ENCODE results near the gene ANXA1.
"Not testable (repeated sequence)": the region's sequence is repeated elsewhere in the genome, so short reads cannot be mapped to it uniquely, and the experiment has no call there.

ANXA1 gene

GRCh38 chr9:73170185-73170957 is 18.7 kb downstream of the ANXA1 start:
- DNase-seq = no peak

DNA sequence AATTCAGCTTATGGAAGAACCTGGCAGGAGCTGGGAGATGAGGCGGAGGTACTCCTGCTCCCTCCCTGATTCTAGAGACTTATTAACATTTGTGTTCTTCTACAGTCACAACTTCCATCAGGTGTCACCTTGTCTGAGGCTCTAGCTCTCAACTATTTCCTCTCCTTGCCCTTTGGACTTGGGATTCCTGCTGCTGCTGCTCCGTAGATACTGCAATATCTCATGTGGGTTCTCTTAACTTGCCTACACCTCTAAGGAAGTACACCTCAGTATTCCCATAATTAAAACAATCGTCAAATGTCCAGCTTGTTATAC is 21.2 kb downstream of the ANXA1 start:
- DNase-seq = no peak

DNA sequence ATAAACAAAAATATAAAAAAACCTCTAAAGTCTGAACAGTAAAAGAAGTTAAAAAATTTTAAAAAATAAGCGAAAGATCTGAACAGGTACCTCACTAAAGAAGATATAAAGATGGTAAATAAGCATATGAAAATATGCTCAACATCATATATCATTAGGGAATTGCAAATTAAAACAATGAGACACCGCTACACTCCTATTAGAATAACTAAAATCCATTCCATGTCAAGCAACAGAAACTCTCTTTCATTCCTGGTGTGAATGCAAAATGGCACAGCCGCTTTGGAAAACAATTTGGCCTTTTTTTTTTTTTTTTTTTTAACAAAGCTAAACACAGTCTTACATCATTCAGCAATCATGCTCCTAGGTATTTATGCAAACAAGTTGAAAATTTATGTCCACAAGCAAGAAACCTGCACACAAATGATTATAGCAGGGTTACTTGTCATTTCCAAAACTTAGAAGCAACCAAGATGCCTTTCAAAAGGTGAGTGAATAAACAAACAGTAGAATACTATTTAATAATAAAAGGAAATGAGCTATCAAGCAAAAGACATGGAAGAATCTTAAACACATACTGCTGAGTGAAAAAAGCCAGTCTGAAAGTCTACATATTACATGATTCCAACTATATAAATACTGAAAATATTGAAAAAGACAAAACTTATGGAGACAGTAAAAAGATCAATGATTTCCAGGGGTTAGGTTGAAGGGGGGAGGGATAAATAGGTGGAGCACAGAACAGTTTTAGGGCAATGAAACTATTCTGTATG is 22.1 kb downstream of the ANXA1 start:
- DNase-seq = no peak

DNA sequence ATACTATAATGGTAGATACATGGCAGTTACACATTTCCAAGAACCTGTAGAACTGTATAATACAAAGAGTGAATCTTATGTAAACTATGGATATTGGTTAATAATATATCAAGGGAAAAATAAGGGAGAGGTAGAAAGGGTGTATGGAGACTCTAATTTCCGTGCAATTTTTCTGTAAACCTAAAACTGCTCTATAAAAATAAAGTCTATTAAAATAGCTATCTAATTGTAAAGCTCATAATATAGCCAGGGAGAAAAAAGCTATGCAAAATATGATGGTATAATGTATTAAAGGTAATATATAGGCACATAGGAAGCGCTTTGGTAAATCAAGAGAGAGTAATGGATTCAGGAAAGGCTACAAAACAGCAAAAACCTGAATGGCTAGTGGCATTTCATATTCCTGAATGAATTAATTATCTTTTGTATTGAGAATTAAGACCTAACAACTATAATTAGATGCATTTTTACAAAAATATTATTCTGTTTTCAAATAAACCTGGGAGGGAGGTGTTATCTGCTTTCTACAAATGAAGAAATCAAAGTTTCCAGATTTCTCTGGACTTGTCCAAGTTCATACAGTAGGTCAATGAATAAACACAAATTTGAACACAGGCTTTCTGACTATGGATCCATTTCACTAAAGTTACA is 22.8 kb downstream of the ANXA1 start:
- DNase-seq = no peak

DNA sequence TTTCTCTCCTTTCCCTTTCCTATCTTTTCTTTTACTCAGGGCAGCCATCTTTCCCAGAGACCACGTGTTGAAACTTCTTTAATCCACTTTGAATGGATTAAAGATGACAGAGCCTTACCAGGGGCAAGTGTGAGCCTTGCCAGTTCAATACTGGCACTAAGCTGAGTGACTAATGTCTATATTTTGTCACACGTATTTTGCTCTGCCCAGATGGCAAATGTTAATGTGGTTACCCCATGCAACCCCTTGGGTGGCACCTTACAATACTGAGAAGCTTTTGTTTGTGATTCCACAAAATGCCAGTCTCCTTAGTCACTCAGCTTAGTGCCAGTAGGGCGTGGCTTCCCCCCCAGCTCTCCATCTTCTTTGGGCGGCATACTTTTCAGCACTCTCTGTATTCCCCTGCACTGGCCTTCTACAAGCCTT is 24.8 kb downstream of the ANXA1 start:
- no peak for DNase-seq

DNA sequence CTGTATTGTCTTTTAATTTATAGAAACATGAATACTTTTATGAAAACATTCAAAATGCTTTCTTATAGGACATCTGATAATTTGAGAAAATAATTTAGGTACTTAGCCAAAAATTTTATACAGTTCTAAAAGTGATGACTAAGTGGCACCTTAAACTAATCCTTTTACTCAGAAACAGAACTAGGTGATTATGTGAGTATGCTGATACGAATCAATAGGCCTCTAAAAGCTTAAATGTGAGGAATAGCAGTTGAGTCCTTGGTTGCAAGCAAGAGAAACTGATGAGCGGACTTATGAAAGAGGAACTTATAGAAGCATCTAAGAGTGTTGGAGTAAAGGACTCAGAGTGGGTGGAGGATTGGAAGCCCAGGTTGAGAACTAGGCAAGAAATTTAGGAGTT is 26.4 kb downstream of the ANXA1 start:
- DNase-seq = no peak

- no peak for DNase-seq
Measured at GRCh38 chr9:73179589-73179988, 27.9 kb downstream of the ANXA1 start.

DNA sequence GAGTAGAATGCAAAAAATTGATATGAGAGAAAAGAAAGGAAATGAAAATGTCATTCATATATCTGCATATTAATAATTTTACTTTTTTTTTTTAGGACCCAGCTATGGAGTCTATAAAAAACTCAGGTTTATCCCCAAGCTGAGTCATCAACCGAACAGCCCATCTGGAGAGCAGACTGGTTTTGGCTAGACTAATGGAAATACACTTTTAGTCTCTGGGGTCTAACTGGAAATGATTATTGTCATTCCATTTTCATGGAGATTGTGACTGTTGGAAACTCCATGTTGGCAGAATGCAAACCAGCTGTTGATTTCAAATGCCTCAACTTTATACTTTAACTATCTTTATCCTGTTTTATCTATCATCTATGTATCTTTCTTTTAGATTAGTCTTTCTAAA is 28.7 kb downstream of the ANXA1 start:
- no peak for DNase-seq

GRCh38 chr9:73182928-73183327 is 31.3 kb downstream of the ANXA1 start:
- DNase-seq = no peak

GRCh38 chr9:73183428-73183827 is 31.8 kb downstream of the ANXA1 start:
- DNase-seq = no peak

GRCh38 chr9:73183917-73184861 is 32.5 kb downstream of the ANXA1 start:
- DNase-seq = no peak

DNA sequence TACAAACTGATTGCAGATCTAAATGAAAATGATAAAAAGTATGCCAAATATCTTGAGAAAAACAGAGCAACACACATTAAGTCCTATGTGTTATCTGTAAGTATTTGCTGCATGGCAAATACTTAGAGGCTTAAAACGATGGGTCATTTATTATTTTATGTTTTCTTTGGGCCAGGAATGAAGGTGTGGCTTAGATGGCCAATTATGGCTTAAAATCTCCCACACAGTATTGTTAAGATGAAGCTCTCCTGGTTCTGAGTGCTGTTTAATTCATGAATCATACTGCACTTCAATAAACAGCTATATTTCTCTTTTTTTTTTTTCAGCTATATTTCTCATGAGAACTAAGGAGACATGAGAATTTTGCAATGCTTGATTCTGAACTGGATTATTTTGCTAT is 39.4 kb downstream of the ANXA1 start:
- DNase-seq = not testable (repeated sequence)

DNA sequence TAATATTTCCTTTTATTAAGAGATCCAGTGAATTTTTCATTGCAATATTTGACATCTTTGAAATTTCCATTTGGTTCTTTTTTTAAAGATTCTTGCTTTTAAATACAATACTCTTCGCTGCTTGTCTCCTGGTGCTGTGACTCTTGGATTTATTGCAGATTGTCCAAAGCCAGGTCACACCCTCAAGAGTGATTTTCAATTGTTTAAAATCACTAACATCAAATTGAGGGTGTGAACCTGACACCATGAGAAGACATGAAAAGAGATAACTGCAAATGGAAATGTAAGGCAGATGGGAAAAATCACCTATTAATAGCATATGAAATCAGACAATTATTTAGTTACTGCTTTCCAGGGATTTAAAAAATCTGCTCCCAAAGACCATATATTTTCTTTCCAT is 42.6 kb downstream of the ANXA1 start:
- no peak for DNase-seq

GRCh38 chr9:73199448-73199847 is 47.8 kb downstream of the ANXA1 start:
- no peak for DNase-seq

DNA sequence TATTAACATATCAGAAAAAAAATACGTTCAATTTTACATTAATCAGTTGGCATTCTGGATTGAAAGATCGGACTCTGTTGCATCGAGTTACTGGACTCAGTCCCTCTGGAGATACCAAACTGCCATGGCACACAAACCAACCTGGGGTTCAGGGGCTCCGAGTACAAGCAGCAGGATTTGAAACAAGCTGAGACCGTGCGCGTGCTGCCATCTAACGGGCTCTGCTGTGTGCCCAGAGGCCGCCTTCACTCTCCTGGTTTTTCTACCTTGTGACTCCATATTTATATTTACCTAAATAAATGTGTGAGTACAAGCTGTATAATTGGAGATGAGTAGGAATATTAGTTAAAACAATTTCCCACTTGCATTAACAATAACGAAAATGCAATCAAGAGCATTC is 48.2 kb downstream of the ANXA1 start:
- no peak for DNase-seq

DNA sequence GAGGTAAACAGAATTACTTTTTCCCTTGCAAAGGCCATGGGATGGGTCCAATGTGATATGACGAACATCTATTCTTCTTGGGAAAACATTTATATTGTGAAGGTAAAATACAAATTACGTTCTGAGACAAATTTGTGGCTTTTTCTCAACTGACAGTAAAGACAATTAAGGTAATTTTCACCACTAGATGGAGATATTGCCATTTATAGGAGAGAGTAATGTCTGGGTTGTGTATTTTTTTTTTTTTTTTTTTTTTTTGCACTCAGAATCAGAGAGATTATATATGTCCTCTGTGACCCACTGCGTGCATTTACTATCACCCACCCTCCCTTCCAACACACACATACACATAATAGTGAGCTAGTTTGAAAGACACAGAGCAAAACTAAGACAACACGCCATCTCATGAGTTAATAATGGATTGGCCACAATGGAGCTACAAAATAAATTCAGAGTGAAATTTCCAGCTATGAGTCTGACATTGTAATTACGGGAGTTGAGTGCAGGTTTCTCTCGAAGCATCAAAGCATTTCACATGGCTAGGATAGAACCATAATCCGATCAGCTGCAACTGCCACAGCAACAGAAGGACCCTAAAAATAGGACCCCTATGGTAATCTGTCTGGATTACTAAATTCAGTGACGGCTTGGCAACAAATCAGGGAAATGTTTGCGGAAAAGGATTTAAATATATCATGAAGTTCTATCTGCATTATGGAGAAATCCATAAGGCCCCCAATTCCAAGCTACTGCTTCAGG is 49.2 kb downstream of the ANXA1 start:
- DNase-seq = no peak

DNA sequence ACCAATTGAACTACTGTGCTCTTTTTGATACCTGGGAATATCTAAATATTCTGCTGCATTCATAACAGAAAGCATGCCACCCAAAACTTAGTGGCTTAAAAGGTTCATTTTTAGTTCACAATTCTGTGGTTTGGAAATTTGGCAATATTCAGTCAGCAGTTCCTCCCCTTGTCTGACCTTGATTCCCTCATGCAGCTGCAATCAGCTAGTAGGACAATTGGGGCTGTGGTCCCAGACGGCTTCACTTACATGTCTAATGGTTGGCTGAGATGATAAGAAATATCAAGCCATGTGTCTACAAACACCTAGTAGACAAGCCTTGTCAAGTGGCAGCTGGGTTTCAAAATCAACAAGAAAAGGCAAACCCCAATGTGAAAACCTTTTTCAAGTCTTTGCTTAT is 51.3 kb downstream of the ANXA1 start:
- no peak for DNase-seq

DNA sequence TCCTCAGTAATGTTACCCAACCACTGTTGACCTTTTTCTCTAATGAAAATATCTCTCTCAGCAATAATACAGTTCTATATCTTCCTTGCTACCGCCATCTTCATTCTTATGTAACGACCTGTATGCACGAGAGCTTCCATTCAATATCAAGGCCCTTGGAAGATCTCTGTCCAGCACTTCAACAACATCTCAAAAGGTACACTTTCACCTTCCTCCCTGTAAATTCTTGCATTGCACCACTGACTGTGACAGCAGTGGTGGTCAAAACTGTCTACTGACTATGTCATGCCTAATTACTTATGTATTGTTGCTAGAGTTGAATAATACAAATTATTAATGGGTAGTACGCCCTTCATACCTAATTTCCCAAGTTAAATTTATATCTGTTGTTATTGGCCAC is 53.3 kb downstream of the ANXA1 start:
- DNase-seq = no peak

DNA sequence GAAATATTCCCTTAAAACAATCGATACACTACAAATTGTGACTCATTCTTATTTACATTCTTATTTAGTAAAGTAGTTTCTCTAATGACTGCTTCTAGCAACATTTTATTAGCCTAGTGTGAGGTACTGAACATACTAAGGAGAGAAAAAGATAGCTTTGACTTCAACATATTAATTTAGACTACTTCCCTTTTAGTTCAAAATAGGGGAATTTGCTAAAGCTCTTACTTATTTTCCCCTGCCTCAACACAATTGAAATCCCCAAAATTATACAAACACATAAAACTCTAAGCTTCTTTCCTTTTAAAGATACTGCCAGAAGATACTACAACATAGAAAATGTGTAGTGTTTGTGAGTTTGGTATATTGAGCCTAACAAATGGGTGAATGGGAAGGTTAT is 55.2 kb downstream of the ANXA1 start:
- DNase-seq = no peak

- no peak for DNase-seq
Measured at GRCh38 chr9:73210886-73211666, 59.4 kb downstream of the ANXA1 start.

GRCh38 chr9:73213300-73213699 is 61.6 kb downstream of the ANXA1 start:
- DNase-seq = no peak

Measured in activated T-cell treated with anti-CD3 and anti-CD28 coated beads, Interleukin-2, amount 50 U/mL, for 48 hours (primary cell).